ENCODE data around the gene HDAC9.

HDAC9 gene

DNA sequence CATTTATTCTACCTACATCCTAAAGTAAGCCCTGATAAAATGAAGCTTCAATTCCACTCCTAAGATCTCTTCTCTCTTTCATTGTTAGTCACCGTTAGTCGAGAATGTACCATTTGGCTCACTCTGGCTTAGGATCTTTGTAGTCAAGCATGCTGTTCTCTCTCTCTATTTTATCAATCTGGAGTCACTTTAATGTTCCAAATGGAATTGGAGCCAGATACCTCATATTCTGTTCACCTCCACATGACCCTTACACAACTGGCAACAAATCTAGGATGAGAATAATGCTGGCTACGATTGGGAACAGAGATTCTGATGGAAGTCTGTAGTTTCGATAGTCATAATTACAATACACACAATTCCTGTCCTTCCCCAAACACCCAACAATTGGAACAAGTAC, 408.1 kb downstream of the HDAC9 start:
- TF ChIP-seq, protein P1, sequence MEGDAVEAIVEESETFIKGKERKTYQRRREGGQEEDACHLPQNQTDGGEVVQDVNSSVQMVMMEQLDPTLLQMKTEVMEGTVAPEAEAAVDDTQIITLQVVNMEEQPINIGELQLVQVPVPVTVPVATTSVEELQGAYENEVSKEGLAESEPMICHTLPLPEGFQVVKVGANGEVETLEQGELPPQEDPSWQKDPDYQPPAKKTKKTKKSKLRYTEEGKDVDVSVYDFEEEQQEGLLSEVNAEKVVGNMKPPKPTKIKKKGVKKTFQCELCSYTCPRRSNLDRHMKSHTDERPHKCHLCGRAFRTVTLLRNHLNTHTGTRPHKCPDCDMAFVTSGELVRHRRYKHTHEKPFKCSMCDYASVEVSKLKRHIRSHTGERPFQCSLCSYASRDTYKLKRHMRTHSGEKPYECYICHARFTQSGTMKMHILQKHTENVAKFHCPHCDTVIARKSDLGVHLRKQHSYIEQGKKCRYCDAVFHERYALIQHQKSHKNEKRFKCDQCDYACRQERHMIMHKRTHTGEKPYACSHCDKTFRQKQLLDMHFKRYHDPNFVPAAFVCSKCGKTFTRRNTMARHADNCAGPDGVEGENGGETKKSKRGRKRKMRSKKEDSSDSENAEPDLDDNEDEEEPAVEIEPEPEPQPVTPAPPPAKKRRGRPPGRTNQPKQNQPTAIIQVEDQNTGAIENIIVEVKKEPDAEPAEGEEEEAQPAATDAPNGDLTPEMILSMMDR (IDR thresholded peaks at IDR 0.05; ENCODE audit: extremely low read depth, missing control alignments) = no peak
- no peak for DNase-seq (ENCODE audit: low spot score)

- TF ChIP-seq, protein P1 (IDR thresholded peaks at IDR 0.05; ENCODE audit: extremely low read depth, missing control alignments) = no peak
- no peak for DNase-seq (ENCODE audit: low spot score)
These were observed 409.9 kb downstream of the HDAC9 start for GRCh38 chr7:18905316-18905943.

DNA sequence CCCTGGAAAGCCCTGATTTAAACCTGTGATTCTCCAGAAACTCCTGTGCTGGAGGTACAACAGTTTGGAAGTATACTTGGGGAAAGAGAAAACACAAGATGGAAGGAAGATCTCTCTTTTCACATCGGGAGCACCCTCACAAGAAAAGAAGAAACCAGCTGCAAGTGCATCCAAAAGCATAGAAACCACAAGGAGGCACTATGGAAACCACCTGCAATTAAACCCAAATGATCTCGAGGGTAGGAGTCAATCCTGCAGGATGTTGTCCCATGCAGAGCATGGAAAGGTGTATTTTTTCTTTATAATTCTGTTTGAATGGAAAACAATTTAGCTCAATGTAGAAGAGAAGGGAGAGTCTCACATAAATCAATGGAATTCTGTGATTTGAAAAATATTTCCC, 411.4 kb downstream of the HDAC9 start:
- TF ChIP-seq, protein P1 (IDR thresholded peaks at IDR 0.05; ENCODE audit: extremely low read depth, missing control alignments) = no peak
- no peak for DNase-seq (ENCODE audit: low spot score)

GRCh38 chr7:18913106-18913505, 417.6 kb downstream of the HDAC9 start:
- TF ChIP-seq, protein P1 (IDR thresholded peaks at IDR 0.05; ENCODE audit: extremely low read depth, missing control alignments) = no peak
- DNase-seq (ENCODE audit: low spot score) = no peak

- DNase-seq (ENCODE audit: low spot score) = no peak
- TF ChIP-seq, protein P1 (IDR thresholded peaks at IDR 0.05; ENCODE audit: extremely low read depth, missing control alignments) = no peak
These were observed 421.3 kb downstream of the HDAC9 start for GRCh38 chr7:18916826-18917225.

DNA sequence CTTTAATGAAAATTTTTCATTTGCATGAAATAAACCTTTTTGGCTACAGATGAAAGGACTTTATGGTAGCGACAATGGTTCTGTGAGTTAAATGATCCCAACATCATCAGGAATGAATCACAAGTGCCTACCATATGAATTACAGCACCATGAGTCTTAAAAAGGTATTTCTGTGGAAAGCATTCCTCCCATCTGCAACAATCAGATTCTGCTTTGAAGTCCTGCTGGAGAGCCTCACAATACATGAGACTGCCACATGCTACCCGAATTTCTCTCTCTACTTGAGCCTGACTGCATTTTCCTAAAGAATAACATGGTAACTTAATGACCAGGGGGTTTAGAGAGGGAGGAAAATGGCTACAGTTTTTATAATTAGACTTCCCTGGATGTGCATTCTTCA, 431.6 kb downstream of the HDAC9 start:
- no peak for DNase-seq (ENCODE audit: low spot score)
- TF ChIP-seq, protein P1 (IDR thresholded peaks at IDR 0.05; ENCODE audit: extremely low read depth, missing control alignments) = no peak

DNA sequence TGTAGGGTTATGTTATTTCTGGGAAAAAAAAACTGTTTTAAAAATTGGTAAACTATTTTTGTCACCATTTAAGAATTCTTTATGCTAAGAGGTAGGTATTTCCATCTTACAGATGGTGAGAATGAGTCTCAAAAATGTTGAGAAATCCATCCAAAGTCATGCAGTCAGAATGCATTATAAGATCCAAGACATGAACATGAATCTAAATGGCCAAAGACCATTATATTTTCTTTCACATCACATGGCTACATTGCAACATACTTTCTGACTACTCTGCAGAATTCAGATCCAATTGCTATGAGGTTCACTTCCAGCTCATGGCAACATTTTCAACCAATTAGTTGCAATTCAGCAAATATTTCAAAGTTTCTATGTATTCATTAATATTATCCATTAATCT, 440.7 kb downstream of the HDAC9 start:
- TF ChIP-seq, protein P1 (IDR thresholded peaks at IDR 0.05; ENCODE audit: extremely low read depth, missing control alignments) = no peak
- DNase-seq (ENCODE audit: low spot score) = no peak
